GM19351 (cell line): ENCODE results near the gene LVRN.
"Not testable (repeated sequence)": the region's sequence is repeated elsewhere in the genome, so short reads cannot be mapped to it uniquely, and the experiment has no call there.

Source experiments
- ATAC-seq: cut with Tn5 transposase; IDR thresholded peaks from one replicate; pipeline ENCODE4 v1.9.1; 2021; ENCODE audit warnings: mild to moderate bottlenecking, moderate library complexity; ENCODE audit not compliant: unreplicated experiment

The LVRN gene, protein sequence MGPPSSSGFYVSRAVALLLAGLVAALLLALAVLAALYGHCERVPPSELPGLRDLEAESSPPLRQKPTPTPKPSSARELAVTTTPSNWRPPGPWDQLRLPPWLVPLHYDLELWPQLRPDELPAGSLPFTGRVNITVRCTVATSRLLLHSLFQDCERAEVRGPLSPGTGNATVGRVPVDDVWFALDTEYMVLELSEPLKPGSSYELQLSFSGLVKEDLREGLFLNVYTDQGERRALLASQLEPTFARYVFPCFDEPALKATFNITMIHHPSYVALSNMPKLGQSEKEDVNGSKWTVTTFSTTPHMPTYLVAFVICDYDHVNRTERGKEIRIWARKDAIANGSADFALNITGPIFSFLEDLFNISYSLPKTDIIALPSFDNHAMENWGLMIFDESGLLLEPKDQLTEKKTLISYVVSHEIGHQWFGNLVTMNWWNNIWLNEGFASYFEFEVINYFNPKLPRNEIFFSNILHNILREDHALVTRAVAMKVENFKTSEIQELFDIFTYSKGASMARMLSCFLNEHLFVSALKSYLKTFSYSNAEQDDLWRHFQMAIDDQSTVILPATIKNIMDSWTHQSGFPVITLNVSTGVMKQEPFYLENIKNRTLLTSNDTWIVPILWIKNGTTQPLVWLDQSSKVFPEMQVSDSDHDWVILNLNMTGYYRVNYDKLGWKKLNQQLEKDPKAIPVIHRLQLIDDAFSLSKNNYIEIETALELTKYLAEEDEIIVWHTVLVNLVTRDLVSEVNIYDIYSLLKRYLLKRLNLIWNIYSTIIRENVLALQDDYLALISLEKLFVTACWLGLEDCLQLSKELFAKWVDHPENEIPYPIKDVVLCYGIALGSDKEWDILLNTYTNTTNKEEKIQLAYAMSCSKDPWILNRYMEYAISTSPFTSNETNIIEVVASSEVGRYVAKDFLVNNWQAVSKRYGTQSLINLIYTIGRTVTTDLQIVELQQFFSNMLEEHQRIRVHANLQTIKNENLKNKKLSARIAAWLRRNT

GRCh38 chr5:115962239-115962564 is at the start of gene LVRN:
Gene LVRN, plus strand, starts transcription at chr5:115962475. Its CDS starts 143 bp downstream, at chr5:115962618.
- ATAC-seq, result peak; percentile 4

- ATAC-seq, result not testable (repeated sequence)
These were observed 48.5 kb upstream of the LVRN start for GRCh38 chr5:115913623-115914400.

GRCh38 chr5:115920171-115920725 is 42.0 kb upstream of the LVRN start:
- no peak for ATAC-seq

GRCh38 chr5:115928578-115929407 is 33.5 kb upstream of the LVRN start:
- not testable (repeated sequence) for ATAC-seq

GRCh38 chr5:115930171-115930570 is 32.1 kb upstream of the LVRN start:
- not testable (repeated sequence) for ATAC-seq

- ATAC-seq, result no peak
These were observed 31.5 kb upstream of the LVRN start for GRCh38 chr5:115930630-115931337.

GRCh38 chr5:115932991-115933390 is 29.3 kb upstream of the LVRN start:
- ATAC-seq, result no peak

DNA sequence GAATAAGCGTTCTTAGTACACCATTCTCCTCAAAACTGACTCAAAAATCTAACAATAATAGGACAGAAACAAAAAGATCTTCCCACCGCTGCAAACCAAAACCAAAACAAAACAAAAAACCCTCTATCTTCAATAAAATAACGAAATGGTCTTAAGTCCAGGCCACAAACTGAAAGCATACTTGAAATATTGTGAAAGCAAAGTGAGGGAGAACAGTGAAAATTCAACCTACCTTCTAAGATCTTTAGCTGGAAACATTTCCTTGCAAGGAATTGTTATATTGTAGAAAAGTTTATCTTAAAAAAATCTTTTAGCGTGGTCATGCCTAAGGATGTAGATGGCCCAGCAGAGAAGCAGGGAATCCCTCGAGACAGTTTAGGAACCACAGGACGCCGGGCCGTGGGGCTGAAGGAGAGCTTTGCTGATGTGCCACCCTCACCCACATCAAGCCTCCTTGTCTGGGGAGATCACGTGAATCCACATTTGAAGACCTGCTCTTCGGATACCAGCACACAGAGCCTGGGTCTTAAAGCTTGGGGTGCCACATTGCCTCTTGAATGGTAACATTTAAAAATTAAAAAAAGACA is 27.8 kb upstream of the LVRN start:
- ATAC-seq, result no peak

DNA sequence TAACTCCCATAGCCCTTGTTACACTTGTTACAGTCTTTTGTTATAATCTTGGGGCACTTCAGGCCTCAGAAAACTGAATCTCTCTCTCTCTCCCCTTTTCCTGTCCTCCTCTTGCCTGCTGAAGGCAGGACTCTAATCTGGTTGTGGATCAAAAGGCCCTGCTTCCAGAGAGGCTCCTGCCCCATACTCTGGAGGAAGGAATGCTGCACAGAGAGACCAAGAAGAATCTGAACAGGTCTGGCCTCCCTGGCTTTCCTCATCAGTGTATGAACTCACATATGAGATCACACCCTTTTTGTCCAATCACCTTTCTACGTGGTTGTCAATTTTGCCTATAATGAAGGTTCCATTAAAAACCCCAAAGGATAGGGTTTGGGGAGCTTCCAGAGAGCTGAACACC is 26.2 kb upstream of the LVRN start:
- ATAC-seq, result no peak

- no peak for ATAC-seq
These were observed 23.2 kb upstream of the LVRN start for GRCh38 chr5:115939059-115939458.

DNA sequence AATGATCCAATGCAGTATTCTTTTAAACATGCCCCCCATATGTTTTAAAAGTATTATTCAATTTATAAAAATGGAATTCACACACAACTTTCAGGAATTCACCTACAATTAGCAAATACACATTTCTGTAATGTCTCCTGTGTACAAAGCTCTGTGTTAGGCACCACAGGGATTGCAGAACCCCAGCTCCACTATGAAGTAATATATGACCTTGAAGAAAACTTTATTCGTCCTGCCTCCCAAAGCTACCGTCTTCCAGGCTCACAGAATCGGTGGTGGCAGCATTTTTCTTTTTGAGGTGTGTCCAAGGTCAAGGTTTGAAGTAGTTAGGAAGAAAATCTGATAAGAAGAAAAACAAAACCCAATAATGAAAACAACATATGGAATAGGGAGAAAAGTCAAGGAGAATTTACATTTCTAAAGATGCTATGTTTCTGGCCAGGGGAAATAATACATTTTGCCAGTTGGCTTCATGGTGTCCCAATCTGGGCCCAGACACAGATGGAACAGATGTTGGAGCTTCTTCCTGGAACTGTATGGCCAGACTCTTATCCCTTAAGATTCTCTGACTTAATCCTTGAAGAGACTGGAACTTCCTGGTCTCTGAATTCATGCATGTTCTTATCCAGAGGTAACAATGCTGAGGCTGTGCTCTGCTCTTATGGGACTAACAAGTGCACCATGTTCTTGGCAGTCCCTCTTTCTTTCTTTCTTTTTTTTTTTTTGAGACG is 22.0 kb upstream of the LVRN start:
- ATAC-seq, result no peak

DNA sequence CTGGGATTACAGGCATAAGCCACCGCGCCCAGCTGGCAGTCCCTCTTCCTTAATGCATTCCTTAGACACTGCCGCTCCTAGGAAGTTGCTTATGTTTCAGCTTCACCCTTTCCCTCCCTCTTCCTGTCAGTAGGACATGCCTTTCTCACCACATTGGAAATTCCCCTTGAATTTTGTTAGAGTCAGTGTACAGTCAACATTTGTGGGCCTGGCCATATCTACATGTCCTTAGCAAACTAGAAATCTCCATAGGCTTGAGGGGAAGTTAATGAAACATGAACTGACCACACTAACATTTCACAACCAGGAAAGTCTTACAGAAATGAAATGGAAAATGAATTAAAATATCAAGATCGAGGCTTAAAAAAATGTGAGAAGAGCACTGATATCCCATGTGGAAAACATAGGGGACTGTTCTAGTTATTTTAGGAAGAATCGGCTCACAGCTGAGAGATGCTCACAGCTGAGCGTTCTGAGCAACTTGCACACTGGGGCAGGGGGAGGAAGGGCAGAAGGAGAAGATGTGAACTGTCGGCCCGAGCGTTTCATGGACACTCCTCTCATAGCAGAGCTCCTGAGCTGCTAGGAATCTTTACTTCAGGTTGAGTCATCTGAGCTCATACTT is 21.1 kb upstream of the LVRN start:
- no peak for ATAC-seq

- no peak for ATAC-seq
These were observed 17.8 kb upstream of the LVRN start for GRCh38 chr5:115944501-115944900.

DNA sequence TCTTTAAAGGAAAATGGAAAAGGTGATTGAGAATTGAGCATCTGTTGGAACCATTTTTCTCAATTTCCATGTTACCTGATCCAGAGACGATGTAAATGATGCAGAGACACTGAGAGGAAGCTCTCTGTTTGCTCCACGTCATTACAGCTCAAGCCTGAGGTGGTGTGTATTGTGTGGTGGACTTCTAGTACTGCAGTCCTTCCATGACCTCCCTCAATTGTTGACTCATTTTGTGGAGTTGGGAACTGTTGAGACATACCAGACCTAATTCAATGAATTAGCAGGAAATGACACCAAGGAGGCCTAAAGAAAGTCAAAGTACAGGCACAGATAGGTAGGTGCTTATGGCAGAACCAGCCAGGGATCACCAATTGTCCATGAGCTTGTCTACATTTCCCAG is 15.6 kb upstream of the LVRN start:
- ATAC-seq, result no peak

DNA sequence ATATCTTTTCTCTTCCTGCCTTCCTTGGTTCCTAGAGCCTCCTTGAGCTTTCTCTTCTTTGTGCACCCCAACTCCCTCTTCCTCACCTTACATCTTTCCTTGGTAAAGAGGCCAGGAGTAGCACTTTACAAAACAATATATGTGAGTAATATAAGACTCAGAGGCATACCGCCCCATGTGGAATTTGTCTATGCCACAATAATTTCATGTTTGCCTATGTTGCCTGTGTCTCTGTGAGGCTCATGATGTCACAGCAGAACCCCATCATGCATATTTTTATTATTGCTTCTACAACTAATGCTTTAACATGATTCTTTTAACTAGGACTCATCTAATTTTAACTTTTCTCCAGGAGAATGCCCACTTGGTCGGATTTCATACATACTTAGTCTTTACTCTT is 15.0 kb upstream of the LVRN start:
- ATAC-seq, result no peak

GRCh38 chr5:115948091-115948534 is 14.2 kb upstream of the LVRN start:
- no peak for ATAC-seq

- ATAC-seq, result no peak
These were observed 13.2 kb upstream of the LVRN start for GRCh38 chr5:115949096-115949495.

- ATAC-seq, result no peak
These were observed 9.7 kb upstream of the LVRN start for GRCh38 chr5:115952588-115952987.
